Coronary artery (tissue), 2 donors: ENCODE measurements around the gene XYLT2.

Experiments used
- DNase-seq: peaks from one replicate; pipeline ENCODE4 v3.0.0-alpha.2; 2017; ENCODE audit warnings: low spot score
- H3K27ac ChIP-seq, 2 donors: fragments of 200-600 bp; sonication (generic); one replicate each; pipeline ENCODE4 v1.5.1; 2016 to 2019
- H3K4me3 ChIP-seq: fragments of 200-600 bp; sonication (generic); 2 replicates; pipeline ENCODE4 v1.5.1; 2016; ENCODE audit warnings: mild to moderate bottlenecking, moderate library complexity
- TF ChIP-seq, protein P1 (sequence below): fragments of 200-600 bp; sonication (generic); IDR thresholded peaks from one replicate; pipeline ENCODE4 v1.5.1; 2019; ENCODE audit warnings: antibody characterized with exemption

The XYLT2 gene

DNA sequence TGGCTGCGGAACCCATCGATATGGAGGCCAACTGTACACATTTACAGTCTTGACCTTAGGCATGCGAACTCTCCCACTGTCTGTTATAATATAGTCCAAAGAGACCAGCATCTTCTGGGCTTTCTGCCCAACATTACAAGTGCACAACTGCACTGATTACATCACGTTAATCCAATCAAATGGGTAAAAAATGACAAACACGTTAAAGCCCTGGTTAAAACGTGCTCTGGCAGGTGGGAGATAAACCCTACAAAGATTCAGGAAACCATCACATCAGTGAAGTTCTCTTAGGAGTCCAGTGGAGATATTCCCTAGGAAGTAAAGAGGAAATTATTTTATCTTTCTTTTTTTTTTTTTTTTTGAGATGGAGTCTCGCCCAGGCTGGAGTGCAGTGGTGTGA is 23.7 kb upstream of the XYLT2 start:
- TF ChIP-seq, protein P1, sequence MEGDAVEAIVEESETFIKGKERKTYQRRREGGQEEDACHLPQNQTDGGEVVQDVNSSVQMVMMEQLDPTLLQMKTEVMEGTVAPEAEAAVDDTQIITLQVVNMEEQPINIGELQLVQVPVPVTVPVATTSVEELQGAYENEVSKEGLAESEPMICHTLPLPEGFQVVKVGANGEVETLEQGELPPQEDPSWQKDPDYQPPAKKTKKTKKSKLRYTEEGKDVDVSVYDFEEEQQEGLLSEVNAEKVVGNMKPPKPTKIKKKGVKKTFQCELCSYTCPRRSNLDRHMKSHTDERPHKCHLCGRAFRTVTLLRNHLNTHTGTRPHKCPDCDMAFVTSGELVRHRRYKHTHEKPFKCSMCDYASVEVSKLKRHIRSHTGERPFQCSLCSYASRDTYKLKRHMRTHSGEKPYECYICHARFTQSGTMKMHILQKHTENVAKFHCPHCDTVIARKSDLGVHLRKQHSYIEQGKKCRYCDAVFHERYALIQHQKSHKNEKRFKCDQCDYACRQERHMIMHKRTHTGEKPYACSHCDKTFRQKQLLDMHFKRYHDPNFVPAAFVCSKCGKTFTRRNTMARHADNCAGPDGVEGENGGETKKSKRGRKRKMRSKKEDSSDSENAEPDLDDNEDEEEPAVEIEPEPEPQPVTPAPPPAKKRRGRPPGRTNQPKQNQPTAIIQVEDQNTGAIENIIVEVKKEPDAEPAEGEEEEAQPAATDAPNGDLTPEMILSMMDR, result no peak
- no peak for DNase-seq
- no peak overlapping the region for H3K4me3 ChIP-seq
- no peak overlapping the region for H3K27ac ChIP-seq

DNA sequence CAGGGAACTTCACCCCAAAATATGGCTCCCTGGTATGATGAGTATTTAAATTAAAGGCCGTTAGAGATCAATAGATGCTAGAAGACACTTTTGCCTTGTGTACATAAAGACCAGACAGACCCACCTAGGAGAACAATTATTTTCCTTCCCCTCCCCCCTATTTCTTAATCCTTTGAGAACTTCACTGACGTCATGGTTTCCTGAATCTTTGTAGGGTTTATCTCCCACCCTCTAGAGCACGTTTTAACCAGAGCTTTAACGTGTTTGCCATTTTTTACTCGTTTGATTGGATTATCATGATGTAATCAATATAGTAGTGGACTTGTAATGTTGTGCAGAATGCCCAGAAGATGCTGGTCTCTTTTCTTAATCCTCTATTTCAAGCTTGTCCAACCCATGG is 22.9 kb upstream of the XYLT2 start:
- DNase-seq, result no peak
- TF ChIP-seq, protein P1, result no peak
- Histone ChIP-seq H3K27ac (no peak overlapping the region), H3K4me3 (no peak overlapping the region)

DNA sequence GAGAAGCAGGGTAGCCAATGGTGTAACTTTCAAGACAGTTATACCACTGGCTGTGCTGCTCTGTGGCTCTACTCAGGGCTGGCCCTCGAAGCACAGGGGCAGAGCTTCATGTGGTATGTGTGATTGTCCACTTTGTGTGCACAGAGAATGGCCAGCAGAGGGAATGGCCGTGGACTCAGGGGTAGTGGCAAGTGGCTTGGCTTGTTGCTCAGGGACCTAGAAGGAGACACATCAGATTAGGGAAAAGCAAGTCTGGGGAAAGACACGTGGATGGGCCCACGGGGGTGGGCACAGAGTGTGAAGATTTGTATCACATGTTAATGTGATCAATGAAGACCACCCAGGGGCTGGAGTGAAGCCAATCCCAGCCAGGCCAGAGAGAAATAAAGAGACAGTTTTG is 20.0 kb upstream of the XYLT2 start:
- Histone ChIP-seq H3K27ac (no peak overlapping the region), H3K4me3 (no peak overlapping the region)
- TF ChIP-seq, protein P1, result no peak
- no peak for DNase-seq

DNA sequence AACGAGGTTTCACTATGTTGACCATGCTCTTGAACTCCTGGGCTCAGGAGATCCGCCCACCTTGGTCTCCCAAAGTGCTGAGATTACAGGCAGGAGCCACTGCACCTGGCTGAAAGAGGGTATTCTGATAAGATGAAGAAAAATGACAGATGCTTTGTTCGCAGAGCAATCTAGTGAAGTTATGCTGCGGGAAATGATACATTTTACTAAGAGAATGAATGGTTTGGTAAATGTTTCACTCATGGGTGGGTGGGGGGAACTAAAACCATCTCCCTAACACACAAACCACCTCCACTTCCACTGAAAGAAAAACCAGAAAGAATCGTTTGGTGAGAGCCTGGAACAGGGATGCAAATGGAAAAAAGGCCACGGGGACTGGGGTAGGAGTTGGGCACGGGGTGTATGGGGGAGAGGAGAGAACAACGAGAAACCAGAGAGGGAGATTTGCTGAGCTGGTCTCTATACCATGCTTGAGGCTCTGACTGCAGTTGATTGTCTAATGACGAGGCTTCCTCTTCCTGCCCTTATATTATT is 19.0 kb upstream of the XYLT2 start:
- Histone ChIP-seq H3K27ac (no peak overlapping the region), H3K4me3 (no peak overlapping the region)
- TF ChIP-seq, protein P1, result no peak
- no peak for DNase-seq

DNA sequence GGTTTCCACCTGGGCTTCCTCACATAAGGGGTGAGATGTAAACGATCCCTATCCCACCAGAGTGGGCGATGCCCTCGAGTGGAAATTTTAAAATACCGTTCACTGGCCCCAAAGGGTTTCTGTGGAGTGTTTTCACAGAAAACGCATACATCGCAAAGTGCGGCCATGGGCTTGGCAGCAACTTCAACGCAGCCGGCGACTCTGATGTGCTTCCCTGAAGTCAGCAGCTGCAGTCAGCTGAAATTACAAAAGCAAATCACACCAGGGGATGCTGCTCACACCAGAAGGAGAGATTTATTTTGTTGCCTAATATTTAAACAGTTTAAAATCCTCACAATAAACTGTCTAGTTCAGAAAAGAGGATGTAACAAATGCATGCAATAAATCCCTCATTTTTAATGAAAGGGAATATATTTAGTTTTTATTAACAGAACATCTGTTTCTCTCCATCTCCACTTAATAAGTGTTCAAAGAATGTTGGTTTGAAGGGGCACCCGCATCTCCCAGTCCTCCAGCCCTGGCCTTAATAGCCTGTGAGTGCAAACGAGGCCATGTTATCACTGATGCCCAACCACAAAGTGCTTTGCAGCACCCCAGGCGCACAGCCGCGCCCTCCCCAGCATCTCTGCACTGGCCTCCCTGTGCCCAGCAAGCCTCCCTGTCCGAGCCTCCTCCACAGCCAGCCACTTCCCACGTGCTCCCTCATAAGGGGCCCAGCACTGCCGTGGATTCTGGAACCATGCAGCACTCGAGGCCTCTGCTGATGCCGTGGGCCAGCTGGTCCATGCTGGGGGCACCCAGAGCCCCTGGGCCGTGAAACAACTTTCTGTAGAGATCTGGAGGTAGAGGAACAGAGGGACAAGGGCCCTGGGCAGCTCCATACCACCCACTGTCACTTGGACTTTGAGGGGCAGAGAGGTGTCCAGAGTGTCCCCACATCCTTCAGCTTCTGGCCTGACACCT is 17.3 kb upstream of the XYLT2 start:
- TF ChIP-seq, protein P1, result no peak
- Histone ChIP-seq H3K4me3 (no peak overlapping the region), H3K27ac (no peak overlapping the region)
- no peak for DNase-seq

DNA sequence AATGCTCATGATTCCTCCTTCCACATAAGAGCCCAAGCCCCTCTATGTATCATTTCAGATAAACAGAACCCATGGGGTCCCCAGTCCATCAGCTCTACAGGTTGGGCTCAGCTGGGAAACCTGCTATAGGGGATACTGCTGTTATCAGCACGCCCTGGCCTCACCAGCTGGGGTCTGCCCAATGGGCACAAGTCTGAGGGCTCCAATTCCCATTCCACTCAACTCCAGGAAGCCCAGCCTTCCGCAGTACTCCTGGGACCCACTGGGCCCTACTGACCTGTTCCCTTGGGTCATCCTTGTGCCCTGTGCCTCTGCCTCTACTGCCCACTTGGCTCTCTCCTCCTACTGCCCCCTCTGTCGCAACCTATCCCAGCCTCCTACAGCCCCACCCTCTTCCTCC is 16.2 kb upstream of the XYLT2 start:
- Histone ChIP-seq H3K4me3 (no peak overlapping the region), H3K27ac (no peak overlapping the region)
- TF ChIP-seq, protein P1, result no peak
- no peak for DNase-seq
